OCI-LY1 (cell line): Measurements from ENCODE around the gene GRPEL1.
"Not testable (repeated sequence)": the region's sequence is repeated elsewhere in the genome, so short reads cannot be mapped to it uniquely, and the experiment has no call there.

Experiments
- H2AFZ ChIP-seq: fragments of 200-600 bp; sonication (generic), shearing (Covaris generic); 2 replicates; pipeline ENCODE4 v1.6.0; 2014; ENCODE audit warnings: antibody characterized with exemption, mild to moderate bottlenecking, low read length
- H3F3A ChIP-seq: fragments of 200-600 bp; sonication (generic), shearing (Covaris generic); 2 replicates; pipeline ENCODE4 v1.6.0; 2014; ENCODE audit warnings: mild to moderate bottlenecking, antibody characterized with exemption, low read length, moderate library complexity; ENCODE audit not compliant: insufficient read depth
- H3K27ac ChIP-seq: fragments of 200-600 bp; sonication (generic); 2 replicates; pipeline ENCODE4 v1.5.1; 2014; ENCODE audit warnings: low read length, mixed run types, mild to moderate bottlenecking, low read depth; ENCODE audit not compliant: poor library complexity, severe bottlenecking
- H3K27me3 ChIP-seq: fragments of 200-600 bp; sonication (generic); 2 replicates; pipeline ENCODE4 v1.6.0; 2014; ENCODE audit warnings: antibody characterized with exemption, mild to moderate bottlenecking, low read length, moderate library complexity; ENCODE audit not compliant: insufficient read depth
- H3K36me3 ChIP-seq: fragments of 200-600 bp; sonication (generic); 2 replicates; pipeline ENCODE4 v1.6.1; 2014; ENCODE audit warnings: mild to moderate bottlenecking, antibody characterized with exemption, low read length, moderate library complexity, mixed read lengths; ENCODE audit not compliant: insufficient read depth
- H3K4me1 ChIP-seq: fragments of 200-600 bp; sonication (generic); 2 replicates; pipeline ENCODE4 v1.5.1; 2014; ENCODE audit warnings: mild to moderate bottlenecking, low read length, moderate library complexity; ENCODE audit not compliant: insufficient read depth, severe bottlenecking
- H3K4me2 ChIP-seq: fragments of 200-600 bp; sonication (generic), shearing (Covaris generic); 2 replicates; pipeline ENCODE4 v1.6.1; 2014; ENCODE audit warnings: low read length
- H3K4me3 ChIP-seq: fragments of 200-600 bp; sonication (generic); 2 replicates; pipeline ENCODE4 v1.5.1; 2014; ENCODE audit warnings: low read length, low read depth, mild to moderate bottlenecking, mixed read lengths; ENCODE audit not compliant: poor library complexity, severe bottlenecking
- H3K79me2 ChIP-seq: fragments of 200-600 bp; shearing (Covaris generic); 2 replicates; pipeline ENCODE4 v1.6.1; 2016; ENCODE audit warnings: mixed run types, low read length, mixed read lengths; ENCODE audit not compliant: insufficient read depth
- H3K9ac ChIP-seq: fragments of 200-600 bp; sonication (generic), shearing (Covaris generic); 2 replicates; pipeline ENCODE4 v1.6.1; 2014; ENCODE audit warnings: mild to moderate bottlenecking, low read length, mixed read lengths
- H3K9me2 ChIP-seq: fragments of 200-600 bp; sonication (generic), shearing (Covaris generic); 2 replicates; pipeline ENCODE4 v1.6.1; 2014; ENCODE audit warnings: low read depth, mild to moderate bottlenecking, low read length, mixed read lengths
- H3K9me3 ChIP-seq: fragments of 200-600 bp; shearing (Covaris generic); 2 replicates; pipeline ENCODE4 v1.6.1; 2014; ENCODE audit warnings: low read length, mixed read lengths
- H4K20me1 ChIP-seq: fragments of 200-600 bp; sonication (generic), shearing (Covaris generic); 2 replicates; pipeline ENCODE4 v1.6.0; 2016; ENCODE audit warnings: mild to moderate bottlenecking, low read length; ENCODE audit not compliant: insufficient read depth
- EZH2 ChIP-seq: fragments of 200-600 bp; sonication (generic), shearing (Covaris generic); IDR thresholded peaks from 2 replicates; pipeline ENCODE4 v1.8.0; 2017; ENCODE audit warnings: borderline replicate concordance, mixed run types, mild to moderate bottlenecking, antibody characterized with exemption, low read length, moderate library complexity, mixed read lengths
- TF ChIP-seq, protein P1 (sequence below): fragments of 200-600 bp; sonication (generic), shearing (Covaris generic); IDR thresholded peaks from 2 replicates; pipeline ENCODE4 v1.5.1; 2017; ENCODE audit warnings: mild to moderate bottlenecking, antibody characterized with exemption, low read length, moderate library complexity, mixed read lengths

The GRPEL1 gene

DNA sequence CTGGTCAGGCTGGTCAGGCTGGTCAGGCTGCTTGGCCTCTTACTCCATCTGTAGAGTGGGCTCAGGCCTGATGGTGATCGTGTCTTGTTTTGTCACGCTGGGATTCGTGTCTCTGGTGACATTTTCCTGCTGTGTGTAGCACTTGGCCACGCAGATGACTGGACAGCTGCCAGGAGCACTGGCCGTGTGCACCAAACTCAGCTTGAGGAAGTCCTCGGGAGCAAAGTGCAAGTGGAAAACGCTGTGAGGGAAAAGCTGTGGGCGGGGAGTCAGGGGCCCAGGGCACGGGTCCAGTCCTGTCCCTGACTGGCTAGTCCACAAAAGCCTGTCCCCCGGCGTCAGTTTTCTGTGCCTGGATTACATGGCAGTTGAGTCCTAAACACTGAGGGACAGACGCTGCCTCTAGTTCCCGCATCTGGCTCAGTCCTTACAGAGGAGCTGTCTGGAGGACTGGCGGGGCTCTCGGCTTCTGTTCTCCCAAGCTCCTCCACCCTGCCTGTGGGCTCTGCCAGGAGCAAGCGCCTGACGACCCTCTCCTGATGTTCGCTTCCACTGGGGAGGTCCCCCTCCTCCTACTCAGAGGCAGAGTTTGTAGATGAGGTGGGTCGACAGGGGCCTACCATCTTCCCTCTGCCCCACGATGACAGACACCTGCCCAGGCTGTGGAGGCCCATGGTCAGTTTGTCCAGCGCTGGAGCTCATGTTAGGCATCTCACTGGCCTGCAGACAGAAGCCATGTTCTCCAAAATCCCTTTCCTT lies 35.9 kb upstream of the GRPEL1 start:
- Histone ChIP-seq H3K27me3 (no peaks in the 10 kb centered on the region), H3K9me3 (no peaks in the 10 kb centered on the region), H3K9me2 (no peaks in the 10 kb centered on the region), H2AFZ (no peak overlapping the region), H3K9ac (no peak overlapping the region), H3K79me2 (no peaks in the 10 kb centered on the region), H3K4me1 (peaks cover 13% of the 10 kb centered on the region), H3K36me3 (no peaks in the 10 kb centered on the region), H3K4me3 (peak overlapping the region; percentile 68), H3F3A (no peaks in the 10 kb centered on the region), H3K4me2 (peak overlapping the region; percentile 92; the same call in 1 of the 2 replicates), H4K20me1 (no peaks in the 10 kb centered on the region), H3K27ac (no peak overlapping the region)
- TF ChIP-seq, protein P1, sequence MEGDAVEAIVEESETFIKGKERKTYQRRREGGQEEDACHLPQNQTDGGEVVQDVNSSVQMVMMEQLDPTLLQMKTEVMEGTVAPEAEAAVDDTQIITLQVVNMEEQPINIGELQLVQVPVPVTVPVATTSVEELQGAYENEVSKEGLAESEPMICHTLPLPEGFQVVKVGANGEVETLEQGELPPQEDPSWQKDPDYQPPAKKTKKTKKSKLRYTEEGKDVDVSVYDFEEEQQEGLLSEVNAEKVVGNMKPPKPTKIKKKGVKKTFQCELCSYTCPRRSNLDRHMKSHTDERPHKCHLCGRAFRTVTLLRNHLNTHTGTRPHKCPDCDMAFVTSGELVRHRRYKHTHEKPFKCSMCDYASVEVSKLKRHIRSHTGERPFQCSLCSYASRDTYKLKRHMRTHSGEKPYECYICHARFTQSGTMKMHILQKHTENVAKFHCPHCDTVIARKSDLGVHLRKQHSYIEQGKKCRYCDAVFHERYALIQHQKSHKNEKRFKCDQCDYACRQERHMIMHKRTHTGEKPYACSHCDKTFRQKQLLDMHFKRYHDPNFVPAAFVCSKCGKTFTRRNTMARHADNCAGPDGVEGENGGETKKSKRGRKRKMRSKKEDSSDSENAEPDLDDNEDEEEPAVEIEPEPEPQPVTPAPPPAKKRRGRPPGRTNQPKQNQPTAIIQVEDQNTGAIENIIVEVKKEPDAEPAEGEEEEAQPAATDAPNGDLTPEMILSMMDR = no peak
- no peak for TF ChIP-seq EZH2

DNA sequence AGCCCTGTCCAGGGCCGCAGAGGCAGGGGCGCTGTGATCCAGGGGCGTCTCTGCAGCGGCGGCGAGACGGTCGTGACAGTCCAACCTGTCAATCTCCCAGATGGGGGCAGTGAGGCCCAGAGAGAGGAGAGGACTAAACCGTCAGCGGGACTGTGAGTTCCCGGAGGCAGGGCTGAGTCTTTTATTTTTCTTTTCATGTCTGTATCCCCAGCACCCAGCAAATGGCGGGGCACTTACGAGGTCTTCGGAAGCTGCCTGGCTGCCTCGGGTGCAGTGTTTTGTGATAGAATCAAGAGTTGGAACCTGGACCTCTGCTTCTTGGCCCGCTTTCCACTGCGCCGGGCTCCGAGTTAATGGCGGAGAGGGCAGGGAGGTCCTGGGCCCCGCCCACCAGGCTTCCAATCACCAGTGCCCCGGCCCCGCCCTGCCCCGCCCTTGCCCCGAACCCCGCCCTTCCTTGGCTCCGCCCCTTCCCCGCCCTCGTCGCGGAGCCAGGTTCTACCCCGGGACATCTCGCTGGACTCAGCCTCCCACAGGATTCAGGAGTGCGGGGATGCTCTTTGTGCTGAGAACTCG lies 35.3 kb upstream of the GRPEL1 start:
- Histone ChIP-seq H3K4me3 (peak overlapping the region; percentile 68), H3K36me3 (no peaks in the 10 kb centered on the region), H2AFZ (no peak overlapping the region; the same call in 1 of the 2 replicates), H3K9ac (peak overlapping the region; percentile 64), H3K9me2 (no peaks in the 10 kb centered on the region), H3K27ac (no peak overlapping the region), H4K20me1 (no peaks in the 10 kb centered on the region), H3K4me1 (peaks cover 13% of the 10 kb centered on the region), H3K27me3 (no peaks in the 10 kb centered on the region), H3K4me2 (peak overlapping the region; percentile 92), H3K79me2 (no peaks in the 10 kb centered on the region), H3F3A (no peaks in the 10 kb centered on the region), H3K9me3 (no peaks in the 10 kb centered on the region)
- TF ChIP-seq, protein P1 = no peak
- no peak for TF ChIP-seq EZH2

DNA sequence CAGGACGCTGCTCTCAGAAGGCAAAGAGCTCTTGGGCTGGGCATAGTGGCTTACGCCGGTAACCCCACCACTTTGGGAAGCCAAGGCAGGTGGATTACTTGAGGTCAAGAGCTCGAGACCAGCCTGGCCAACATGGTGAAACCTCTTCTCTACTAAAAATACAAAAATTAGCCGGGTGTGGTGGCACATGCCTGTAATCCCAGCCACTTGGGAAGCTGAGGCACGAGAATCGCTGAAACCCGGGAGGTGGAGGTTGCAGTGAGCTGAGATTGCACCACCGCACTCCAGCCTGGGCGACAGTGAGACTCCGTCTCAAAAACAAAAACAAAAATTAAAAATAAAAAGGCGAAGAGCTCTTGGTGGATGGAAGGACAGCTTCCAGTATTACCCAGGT lies 34.6 kb upstream of the GRPEL1 start:
- not testable (repeated sequence) for H4K20me1 ChIP-seq, H3K79me2 ChIP-seq, H3K9me2 ChIP-seq, H3K27ac ChIP-seq, H2AFZ ChIP-seq, H3K36me3 ChIP-seq, H3F3A ChIP-seq, H3K9me3 ChIP-seq, H3K27me3 ChIP-seq
- H3K4me1 ChIP-seq = peaks cover 13% of the 10 kb centered on the region
- H3K4me3 ChIP-seq = peak overlapping the region; percentile 68
- peak overlapping the region; percentile 64; the same call in 1 of the 2 replicates for H3K9ac ChIP-seq
- H3K4me2 ChIP-seq = peak overlapping the region; percentile 92
